CD4-positive, alpha-beta T cell treated with Interleukin-2 at 100 ng/mL for 4 hours (primary cell): Measurements from ENCODE around the gene ITGA4.
A peak's percentile ranks its signal among the peaks of the same experiment; 100 is the strongest.
"Not testable (repeated sequence)": the region's sequence is repeated elsewhere in the genome, so short reads cannot be mapped to it uniquely, and the experiment has no call there.

ENCODE experiments used
- DNase-seq: peaks from one replicate; pipeline ENCODE4 v3.0.0-alpha.2; 2020; ENCODE audit warnings: low spot score

Gene ITGA4

DNA sequence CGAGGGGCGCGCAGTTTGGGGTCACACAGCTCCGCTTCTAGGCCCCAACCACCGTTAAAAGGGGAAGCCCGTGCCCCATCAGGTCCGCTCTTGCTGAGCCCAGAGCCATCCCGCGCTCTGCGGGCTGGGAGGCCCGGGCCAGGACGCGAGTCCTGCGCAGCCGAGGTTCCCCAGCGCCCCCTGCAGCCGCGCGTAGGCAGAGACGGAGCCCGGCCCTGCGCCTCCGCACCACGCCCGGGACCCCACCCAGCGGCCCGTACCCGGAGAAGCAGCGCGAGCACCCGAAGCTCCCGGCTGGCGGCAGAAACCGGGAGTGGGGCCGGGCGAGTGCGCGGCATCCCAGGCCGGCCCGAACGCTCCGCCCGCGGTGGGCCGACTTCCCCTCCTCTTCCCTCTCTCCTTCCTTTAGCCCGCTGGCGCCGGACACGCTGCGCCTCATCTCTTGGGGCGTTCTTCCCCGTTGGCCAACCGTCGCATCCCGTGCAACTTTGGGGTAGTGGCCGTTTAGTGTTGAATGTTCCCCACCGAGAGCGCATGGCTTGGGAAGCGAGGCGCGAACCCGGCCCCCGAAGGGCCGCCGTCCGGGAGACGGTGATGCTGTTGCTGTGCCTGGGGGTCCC lies at the start of gene ITGA4:
TSS of gene ITGA4 (plus strand) at position 266 of the 620 bp plus-strand sequence. CDS start at position 535, 269 bp downstream.
- DNase-seq: peak; percentile 91

DNA sequence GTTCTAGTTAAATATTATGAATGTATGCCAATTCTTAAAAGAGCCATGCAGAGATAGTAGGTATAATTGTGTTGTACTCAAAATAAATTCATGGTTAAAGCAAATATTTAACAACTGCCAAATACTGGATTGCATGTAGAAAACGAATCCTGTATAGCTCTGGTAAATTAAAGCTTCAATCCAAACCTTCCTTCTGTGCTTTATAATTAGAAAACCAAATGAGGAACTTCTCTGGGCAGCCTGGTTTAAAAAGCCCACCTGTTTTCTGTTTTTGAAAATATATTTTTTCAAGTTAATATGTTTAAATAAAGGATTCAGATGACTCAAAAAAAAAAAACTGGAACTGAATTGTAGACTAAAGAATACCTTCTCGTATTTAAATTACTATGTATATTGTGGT lies 48.3 kb upstream of the ITGA4 start:
- DNase-seq: no peak

DNA sequence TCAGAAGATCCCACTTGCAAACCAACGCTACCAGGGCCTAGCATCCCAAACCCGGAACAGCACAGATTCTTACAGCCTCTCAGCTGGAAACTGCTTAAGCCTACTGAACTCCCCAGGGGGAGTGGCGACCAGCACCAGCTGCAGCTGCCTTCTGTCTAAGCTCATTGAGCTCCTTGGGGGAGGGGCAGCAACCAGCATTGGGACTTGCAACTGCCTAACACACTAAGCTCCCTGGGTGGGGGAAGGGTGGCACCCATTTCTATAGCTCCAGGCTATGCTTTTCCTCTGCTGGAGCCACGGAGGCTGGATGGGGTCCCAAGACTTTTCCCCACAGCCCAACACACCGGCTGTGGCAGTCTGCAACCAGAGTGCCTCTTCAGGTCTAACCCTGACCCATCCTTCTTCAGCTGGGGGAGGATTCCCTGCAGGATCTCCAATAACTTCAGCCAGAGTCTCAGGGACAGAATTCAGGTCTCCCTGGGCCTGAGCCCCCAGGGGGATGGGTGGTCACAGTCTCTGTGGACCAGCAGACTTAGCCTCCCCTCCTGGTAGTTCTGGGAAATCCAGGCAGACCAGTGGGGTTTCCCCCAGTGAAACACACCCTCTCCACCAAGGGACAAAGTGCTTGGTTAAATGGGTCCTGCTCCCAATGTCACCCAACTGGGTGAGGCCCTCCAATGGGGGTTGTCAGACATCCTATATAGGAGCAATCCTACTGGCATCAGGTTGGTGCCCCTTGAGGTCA lies 45.9 kb upstream of the ITGA4 start:
- no peak for DNase-seq

DNA sequence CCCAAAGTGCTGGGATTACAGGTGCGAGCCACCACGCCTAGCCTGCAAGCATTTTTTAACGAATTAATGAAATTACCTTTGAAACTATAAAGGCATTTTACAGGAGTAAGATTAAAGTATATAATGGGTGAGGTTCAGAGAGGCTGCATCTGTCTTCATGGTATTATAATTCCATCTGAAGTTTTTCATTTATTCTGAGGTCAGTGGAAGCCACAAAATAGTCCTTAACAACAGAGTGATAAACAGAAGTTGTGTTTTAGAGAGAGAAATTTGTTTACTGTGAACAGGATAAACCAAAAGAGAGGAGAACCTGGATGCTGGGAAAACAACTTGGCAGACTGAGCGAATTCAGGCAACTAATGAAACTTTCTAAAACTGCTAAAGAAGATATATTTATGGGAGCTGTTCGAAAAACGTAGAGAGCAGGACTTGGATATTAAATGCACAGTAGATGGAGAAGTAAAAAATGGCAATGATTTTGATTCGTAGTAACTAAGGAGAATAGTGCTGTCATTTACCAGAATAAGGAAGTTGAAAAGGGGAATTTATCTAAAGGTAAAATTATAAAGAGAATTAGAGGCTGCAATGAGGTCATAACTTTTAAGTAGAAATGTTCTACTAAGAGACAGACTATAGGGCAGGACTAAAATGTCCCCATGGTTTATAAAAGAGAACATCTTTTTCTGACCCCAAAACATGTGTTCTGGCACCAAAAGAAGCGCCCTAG lies 37.9 kb upstream of the ITGA4 start:
- DNase-seq: no peak

DNA sequence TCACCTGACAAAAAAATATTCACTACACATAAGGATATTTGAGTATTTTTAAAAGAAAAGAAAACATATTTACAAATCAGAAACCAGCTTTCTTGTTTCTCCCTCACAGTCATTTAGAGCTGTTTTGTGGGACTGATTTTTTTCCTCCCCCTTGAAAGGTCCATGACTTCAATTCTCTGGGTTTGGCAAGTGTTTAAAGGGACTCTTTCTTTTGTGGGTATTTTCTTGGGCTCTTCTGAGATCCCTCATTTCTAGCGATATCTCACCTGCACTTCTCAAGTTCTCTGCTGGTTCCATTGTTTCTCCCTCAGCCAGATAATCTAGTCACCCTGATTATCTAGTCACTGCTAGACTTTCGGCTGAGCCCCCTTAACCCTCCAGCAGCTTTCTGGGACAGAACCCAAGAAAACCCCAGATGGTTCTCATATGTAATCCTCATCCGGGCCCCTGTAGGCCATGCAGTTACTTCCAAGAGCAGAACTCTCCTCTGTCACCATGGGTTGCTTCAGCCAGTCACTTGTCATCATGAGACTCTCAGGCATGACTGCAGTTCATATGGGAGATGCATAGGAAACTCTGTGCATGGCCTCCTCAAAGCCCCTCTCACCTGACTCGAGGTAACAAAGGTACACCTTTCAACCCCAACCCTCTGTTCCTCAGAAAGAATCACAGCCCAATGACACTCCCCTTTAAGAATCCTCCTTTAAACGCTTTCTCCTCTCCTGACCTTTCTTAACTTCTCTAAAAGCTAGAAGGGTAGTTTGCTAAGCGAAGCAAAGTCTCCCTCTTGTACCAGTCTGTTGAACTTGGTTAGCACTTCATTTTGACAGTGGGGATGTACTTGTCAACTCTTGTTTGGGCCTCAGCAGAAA lies 36.7 kb upstream of the ITGA4 start:
- no peak for DNase-seq

DNA sequence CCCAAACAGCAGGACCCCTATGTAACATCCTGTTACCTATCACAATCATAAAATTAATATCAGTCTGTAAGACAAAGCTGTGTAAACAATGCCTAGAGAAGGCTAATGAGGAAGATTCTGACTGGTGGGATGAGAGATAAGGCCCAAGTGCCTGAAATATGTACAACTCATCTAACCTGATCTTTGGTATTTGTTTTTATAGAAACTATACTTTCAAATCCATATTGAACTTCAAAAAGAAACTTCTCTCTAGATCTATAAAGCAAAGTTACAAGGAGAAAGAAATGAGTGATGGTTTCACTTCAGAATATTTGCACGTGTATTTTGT lies 36.1 kb upstream of the ITGA4 start:
- DNase-seq: no peak

DNA sequence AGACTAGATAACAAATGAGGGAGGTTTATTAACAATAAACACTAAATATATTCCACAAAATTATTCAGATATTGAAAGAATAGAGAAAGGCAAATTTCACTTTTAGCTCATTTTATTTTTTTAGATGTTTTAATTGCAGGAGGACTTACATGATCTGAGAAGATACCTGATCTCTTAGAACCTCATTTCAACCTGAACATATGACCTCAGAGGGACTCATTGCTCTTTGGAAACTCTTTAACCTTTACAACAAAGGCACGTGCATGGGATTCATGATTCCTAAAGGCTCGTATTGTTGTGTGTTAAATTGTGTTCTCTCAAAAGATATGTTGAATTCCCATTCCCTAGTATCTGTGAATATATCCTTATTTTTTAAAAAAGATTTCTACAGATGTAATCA lies 35.7 kb upstream of the ITGA4 start:
- DNase-seq: no peak

DNA sequence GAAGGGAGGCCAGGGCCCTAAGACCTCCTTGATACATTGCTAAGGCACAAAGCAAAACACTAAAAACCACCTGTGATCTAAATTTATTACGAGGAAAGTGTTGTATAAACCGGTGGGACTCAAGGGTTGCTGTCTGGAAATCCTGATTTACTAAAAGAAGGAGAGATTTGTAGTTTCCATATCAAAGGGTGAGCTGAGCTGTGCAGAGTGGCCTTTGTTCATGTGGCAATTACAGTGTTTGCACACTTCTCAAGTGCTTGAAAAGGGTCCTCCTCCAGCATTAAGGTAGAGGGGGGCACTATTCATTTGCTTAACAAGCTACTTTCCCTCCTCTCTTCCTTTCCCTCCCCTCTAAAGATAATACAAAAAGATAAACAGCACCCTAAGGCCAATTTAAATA lies 30.5 kb upstream of the ITGA4 start:
- no peak for DNase-seq

DNA sequence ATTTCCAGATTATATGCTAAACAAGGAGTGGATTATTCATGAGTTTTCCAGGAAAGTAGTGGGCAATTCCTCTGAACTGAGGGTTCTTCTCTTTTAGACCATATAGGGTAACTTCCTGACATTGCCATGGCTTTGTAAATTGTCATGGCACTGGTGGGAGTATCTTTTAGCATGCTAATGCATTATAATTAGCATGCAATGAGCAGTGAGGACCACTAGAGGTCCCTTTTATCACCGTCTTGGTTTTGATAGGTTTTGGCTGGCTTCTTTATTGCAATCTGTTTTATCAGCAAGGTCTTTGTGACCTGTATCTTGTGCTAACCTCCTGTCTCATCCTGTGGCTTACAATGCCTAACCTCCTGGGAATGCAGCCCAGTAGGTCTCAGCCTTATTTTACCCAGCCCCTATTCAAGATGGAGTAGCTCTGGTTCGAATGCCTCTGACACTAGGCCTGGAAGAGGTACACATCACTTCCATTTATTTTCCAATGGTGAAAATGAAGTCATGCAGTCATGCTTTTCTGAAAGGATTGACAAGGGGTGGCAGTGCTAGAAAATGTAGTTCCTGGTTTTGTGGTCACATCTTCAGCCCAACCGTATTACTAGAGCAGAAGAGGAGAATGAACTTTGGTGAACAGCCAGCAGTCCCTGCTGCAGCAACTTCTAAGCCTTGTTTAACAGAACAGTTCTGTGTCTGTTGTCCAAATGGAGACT lies 26.6 kb upstream of the ITGA4 start:
- peak; percentile 64 for DNase-seq

DNA sequence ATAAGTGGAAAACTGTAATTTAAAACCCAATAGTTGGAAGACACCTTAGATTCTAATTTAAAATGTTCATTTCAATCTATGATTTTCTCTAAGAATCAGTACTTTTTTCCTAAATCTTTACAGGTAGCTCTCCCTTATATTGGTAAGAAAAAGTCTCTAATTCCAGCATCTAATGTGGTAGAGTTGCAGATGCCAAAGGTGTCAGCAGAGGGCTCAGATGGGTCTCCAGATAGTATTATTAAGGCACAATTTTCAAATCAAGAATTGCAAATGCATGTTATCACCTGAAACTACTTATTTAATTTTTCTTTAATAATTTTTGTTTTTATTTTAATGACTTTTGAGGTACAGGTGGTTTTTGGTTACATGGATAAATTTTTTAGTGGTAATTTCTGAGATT lies 25.5 kb upstream of the ITGA4 start:
- DNase-seq: no peak

DNA sequence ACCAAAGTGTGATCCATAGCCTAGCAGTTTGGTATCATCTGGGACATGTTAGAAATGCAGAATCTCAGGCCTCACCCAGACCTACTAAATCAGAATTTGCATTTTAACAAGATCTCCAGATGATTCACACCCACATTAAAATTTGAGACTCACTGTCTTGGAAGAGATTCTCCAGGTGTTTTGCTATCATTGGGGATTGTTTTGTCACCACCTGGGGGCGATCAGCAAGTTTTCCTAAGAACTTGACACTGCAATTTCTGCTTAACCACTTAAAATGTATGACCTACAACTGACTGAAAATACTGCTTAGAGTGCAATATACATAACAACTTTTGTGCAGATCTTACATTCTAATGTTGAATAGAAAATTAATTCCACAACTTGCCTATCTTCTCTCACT lies 18.9 kb upstream of the ITGA4 start:
- peak; percentile 55 for DNase-seq

DNA sequence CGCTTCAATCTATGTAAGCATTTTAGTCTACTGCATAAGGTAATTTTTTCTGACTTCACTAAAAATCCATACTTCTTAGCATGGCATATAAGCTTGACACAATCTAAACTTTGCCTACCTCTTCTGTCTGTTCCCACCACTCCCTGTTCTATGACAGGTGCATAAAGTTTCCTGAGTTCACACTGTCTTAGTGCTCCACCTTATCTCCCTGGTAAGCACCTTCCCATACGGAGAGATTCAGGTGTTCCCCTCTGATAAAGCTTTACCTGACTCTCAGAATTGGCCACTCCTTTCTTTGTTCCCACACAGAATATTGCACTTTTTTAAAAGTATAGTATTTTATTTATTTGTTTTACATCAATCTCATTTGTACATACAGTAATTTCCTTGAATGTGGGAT lies 16.8 kb upstream of the ITGA4 start:
- no peak for DNase-seq

DNA sequence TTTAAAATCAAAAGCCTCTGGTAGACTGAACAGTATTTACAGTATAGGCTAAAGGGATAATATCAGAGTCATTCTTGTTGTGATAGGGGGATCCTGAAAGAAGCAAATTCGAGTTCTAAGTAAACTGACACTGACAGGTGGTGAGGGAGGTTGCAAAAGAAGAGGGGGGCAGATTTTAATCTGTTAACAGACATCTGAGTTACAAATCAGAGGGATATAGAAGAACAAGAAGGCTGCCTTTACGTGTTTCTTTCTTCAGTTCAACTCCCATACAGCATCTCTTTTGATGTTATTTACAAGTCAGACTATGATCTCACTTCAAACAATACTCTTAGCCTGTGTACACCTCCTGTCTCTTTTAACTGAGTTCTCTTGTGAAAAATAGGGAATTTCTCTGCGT lies 16.3 kb upstream of the ITGA4 start:
- DNase-seq: no peak

DNA sequence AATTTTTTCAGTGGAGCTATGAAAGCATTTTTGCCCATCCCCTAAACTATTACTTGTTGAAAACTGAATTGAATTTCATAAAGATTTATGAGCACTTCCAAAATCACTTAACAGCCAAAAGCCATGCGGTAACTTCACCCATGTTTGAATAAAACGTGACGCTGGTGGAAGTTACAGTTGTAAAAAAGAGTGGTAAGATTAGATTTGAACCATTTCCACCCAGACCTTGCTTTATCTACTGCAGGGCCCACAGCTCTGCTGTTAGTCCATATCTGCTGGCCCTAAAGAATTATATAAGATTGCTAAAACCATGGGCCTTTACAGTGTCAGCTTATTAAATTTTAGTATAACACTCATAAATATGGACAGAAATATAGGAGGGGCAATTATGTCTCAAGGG lies 15.5 kb upstream of the ITGA4 start:
- DNase-seq: no peak

DNA sequence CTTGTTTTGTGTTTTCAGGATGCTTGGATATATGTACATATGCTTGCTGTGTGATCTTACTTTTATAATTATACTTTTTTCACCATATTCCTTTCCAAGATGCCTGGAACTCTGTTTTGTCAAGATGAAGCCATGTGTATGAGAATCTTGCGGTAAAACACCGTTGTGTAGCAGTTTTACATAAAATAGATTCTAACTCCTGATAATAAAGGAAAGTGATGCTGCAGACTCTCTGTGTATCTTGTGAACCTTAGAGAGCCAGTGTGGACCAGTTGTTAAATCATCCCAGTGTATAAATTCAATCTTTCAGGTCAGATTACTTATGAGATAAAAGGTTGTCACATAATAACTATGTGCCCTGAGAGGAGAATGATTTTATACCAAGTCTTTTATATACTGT lies 12.5 kb upstream of the ITGA4 start:
- no peak for DNase-seq

DNA sequence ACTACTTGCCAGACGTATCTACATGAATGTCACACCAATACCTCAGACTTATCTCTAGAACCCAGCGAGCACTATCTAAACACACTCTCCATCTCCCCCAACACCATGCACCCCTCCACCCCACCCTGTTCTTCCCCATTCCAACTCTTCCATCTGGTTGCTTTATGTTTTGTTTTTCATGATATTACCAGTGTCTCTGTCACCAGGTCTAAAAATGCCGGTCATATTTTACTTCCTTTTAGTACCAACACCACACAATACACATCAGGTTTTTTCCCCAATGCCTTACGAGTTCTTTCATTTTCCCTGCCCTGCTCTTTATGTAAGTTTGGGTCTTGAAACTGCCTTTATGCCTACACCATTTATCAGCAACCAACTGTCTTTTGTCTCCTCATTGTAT lies 10.2 kb upstream of the ITGA4 start:
- no peak for DNase-seq

DNA sequence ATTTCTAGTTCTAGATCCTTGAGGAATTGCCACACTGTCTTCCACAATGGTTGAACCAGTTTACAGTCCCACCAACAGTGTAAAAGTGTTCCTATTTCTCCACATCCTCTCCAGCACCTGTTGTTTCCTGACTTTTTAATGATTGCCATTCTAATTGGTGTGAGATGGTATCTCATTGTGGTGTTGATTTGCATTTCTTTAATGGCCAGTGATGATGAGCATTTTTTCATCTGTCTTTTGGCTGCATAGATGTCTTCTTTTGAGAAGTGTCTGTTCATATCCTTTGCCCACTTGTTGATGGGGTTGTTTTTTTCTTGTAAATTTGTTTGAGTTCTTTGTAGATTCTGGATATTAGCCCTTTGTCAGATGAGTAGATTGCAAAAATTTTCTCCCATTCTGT lies 7.9 kb upstream of the ITGA4 start:
- not testable (repeated sequence) for DNase-seq

DNA sequence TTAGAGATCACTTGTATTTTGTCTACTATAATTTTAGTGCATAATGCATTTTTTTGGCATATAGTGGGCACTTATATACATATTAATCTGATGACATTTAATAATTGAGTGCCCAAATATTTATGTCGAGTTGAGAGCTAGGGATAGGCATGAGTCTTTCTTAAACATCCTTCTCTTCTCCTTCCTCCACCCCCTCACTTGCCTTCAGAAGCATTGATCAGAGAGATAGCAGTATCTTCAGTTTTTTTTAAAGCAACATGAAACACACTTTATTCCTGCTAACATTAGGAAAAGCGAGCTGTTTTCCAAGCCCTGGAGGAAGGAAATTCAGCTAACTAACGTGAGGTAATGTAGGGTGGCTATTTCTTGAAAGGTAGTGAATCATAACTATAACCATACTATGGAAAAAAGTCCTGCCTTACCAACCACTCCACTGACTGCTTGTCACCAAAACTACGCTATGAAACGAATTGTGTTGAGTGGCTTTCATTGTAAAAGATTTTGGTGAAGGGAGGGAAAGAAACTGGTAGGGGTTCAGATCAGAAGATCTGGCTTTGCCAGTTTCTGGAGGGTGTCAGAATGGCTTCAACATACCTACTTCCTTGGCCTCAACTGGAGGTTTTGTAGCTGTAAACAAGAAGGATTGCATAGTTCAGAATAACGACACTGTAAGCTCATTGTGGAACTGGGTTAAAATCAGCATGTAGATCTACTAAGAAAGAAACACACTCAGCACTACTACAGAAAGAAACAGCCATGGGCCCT lies 2.3 kb upstream of the ITGA4 start:
- DNase-seq: no peak

DNA sequence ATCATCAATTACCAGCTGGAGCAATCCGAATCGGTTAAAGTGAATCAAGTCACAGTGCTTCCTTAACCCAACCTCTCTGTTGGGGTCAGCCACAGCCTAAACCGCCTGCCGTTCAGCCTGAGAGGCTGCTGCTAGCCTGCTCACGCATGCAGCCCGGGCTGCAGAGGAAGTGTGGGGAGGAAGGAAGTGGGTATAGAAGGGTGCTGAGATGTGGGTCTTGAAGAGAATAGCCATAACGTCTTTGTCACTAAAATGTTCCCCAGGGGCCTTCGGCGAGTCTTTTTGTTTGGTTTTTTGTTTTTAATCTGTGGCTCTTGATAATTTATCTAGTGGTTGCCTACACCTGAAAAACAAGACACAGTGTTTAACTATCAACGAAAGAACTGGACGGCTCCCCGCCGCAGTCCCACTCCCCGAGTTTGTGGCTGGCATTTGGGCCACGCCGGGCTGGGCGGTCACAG lies 496 bp upstream of the ITGA4 start:
- peak; percentile 80 for DNase-seq

DNA sequence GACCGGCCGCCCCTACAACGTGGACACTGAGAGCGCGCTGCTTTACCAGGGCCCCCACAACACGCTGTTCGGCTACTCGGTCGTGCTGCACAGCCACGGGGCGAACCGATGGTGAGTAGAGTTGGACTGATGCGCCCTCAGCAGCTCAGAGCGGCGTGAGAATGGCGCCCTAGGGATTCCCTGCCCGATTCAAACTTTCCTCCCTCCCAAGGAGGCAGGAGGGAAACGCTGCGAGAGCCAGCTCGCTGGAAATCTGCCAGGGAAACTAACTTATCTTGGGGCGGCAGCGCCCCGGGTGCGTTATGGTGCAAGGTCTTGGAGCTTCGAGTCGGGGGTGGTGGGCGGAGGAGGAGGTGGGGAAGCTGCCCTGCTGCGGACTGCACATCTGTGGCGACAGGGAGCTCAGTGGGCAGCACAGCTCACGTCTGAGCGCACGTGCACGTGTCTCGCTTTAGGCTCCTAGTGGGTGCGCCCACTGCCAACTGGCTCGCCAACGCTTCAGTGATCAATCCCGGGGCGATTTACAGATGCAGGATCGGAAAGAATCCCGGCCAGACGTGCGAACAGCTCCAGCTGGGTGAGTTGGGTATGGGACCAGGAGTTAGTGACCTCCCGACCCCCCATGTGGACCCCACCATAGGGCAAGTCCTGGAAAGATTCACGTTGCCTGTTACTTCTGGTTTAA lies 697 bp downstream of the ITGA4 start:
- DNase-seq: peak; percentile 68
